ELR (cell line): ENCODE measurements around the gene GHR.

Experiments
- DNase-seq: peaks from one replicate; pipeline ENCODE4 v3.0.0-alpha.2; 2015; ENCODE audit warnings: low read depth

The GHR gene

GRCh38 chr5:42516282-42517042, 93.2 kb downstream of the GHR start:
- DNase-seq, result no peak

GRCh38 chr5:42517164-42517563, 93.9 kb downstream of the GHR start:
- DNase-seq, result no peak

GRCh38 chr5:42518595-42519221, 95.5 kb downstream of the GHR start:
- no peak for DNase-seq

- no peak for DNase-seq
Observed at GRCh38 chr5:42520203-42520602, 97.0 kb downstream of the GHR start.

GRCh38 chr5:42520957-42521356, 97.7 kb downstream of the GHR start:
- no peak for DNase-seq

- no peak for DNase-seq
Observed at GRCh38 chr5:42521406-42521805, 98.2 kb downstream of the GHR start.

- DNase-seq, result no peak
Observed at GRCh38 chr5:42522783-42523182, 99.5 kb downstream of the GHR start.

GRCh38 chr5:42526179-42526578, 102.9 kb downstream of the GHR start:
- DNase-seq, result no peak

GRCh38 chr5:42531611-42532010, 108.4 kb downstream of the GHR start:
- DNase-seq, result no peak

- no peak for DNase-seq
Observed at GRCh38 chr5:42542106-42542505, 118.9 kb downstream of the GHR start.

GRCh38 chr5:42543774-42544173, 120.5 kb downstream of the GHR start:
- DNase-seq, result no peak

GRCh38 chr5:42545038-42545437, 121.8 kb downstream of the GHR start:
- DNase-seq, result no peak

GRCh38 chr5:42547141-42547540, 123.9 kb downstream of the GHR start:
- DNase-seq, result peak; percentile 6

- DNase-seq, result no peak
Observed at GRCh38 chr5:42547894-42548293, 124.7 kb downstream of the GHR start.

- DNase-seq, result no peak
Observed at GRCh38 chr5:42552597-42552996, 129.4 kb downstream of the GHR start.

- DNase-seq, result no peak
Observed at GRCh38 chr5:42553461-42553860, 130.2 kb downstream of the GHR start.

GRCh38 chr5:42555010-42555409, 131.8 kb downstream of the GHR start:
- DNase-seq, result no peak

GRCh38 chr5:42555797-42556196, 132.6 kb downstream of the GHR start:
- DNase-seq, result no peak

- no peak for DNase-seq
Observed at GRCh38 chr5:42557689-42558088, 134.4 kb downstream of the GHR start.

- DNase-seq, result no peak
Observed at GRCh38 chr5:42561656-42562055, 138.4 kb downstream of the GHR start.

- no peak for DNase-seq
Observed at GRCh38 chr5:42564689-42565356, 141.6 kb downstream of the GHR start.

GRCh38 chr5:42566652-42567295, 143.5 kb downstream of the GHR start:
- no peak for DNase-seq

- DNase-seq, result no peak
Observed at GRCh38 chr5:42569325-42569724, 146.1 kb downstream of the GHR start.
